Osteoblast (primary cell): ENCODE data around the gene PIGW. TPM values are rescaled to one million over a fixed set of nuclear protein-coding genes. Genes with fewer than 3 reads are reported as not detected.

Experiments used
- DNase-seq: peaks from one replicate; pipeline ENCODE4 v3.0.0; 2011; ENCODE audit warnings: low spot score, mixed read lengths; ENCODE audit not compliant: insufficient read length; ENCODE audit errors: missing footprints
- H2AFZ ChIP-seq: 2 replicates; pipeline ENCODE4 v1.6.0; 2011; ENCODE audit warnings: mild to moderate bottlenecking, low read length
- H3K27ac ChIP-seq: 2 replicates; pipeline ENCODE4 v1.5.1; 2011; ENCODE audit warnings: mild to moderate bottlenecking, low read depth, low read length, moderate library complexity
- H3K27me3 ChIP-seq: 2 replicates; pipeline ENCODE4 v1.6.0; 2012; ENCODE audit warnings: mild to moderate bottlenecking, control low read depth, inconsistent platforms, low read length, moderate library complexity; ENCODE audit not compliant: insufficient read depth
- H3K36me3 ChIP-seq: 2 replicates; pipeline ENCODE4 v1.5.1; 2011; ENCODE audit warnings: mild to moderate bottlenecking, low read length, control low read depth, moderate library complexity; ENCODE audit not compliant: insufficient read depth
- H3K4me1 ChIP-seq: 2 replicates; pipeline ENCODE4 v1.5.1; 2011; ENCODE audit warnings: mild to moderate bottlenecking, low read length, control low read depth, moderate library complexity; ENCODE audit not compliant: insufficient read depth
- H3K4me2 ChIP-seq: 2 replicates; pipeline ENCODE4 v1.6.0; 2011; ENCODE audit warnings: mild to moderate bottlenecking, low read length; ENCODE audit not compliant: insufficient read depth
- H3K4me3 ChIP-seq: fragments of 200-600 bp; sonication (generic); 3 replicates; pipeline ENCODE4 v1.5.1; 2012; ENCODE audit warnings: mild to moderate bottlenecking, low read length, inconsistent platforms; ENCODE audit not compliant: insufficient read depth
- H3K79me2 ChIP-seq: 2 replicates; pipeline ENCODE4 v1.6.0; 2012; ENCODE audit warnings: mild to moderate bottlenecking, low read length, control low read depth, inconsistent platforms; ENCODE audit not compliant: insufficient read depth
- H3K9me3 ChIP-seq: 2 replicates; pipeline ENCODE4 v1.5.1; 2011; ENCODE audit warnings: low read depth, low read length, control low read depth
- H4K20me1 ChIP-seq: 2 replicates; pipeline ENCODE4 v1.6.0; 2012; ENCODE audit warnings: mild to moderate bottlenecking, low read length, control low read depth; ENCODE audit not compliant: insufficient read depth
- CTCF ChIP-seq: IDR thresholded peaks from 2 replicates; pipeline ENCODE4 v1.5.1; 2011; ENCODE audit warnings: mild to moderate bottlenecking, low read depth, low read length, moderate library complexity; ENCODE audit errors: extremely low read depth
- total RNA-seq: library from RNA; depleted of rRNA; stranded (reverse); fragments of >200 nt; gene quantifications from 2 replicates; pipeline ENCODE4 v1.2.3, GENCODE V29; 2012

The PIGW gene
- total RNA-seq, 1 donor = 9.0 TPM

- peaks cover 38% of the 10 kb centered on the region for H3K36me3 ChIP-seq
- H3K4me3 ChIP-seq = no peak overlapping the region
- H3K4me1 ChIP-seq = peaks cover 23% of the 10 kb centered on the region
- H3K27me3 ChIP-seq = no peaks in the 10 kb centered on the region
- no peak for TF ChIP-seq CTCF
- DNase-seq = no peak
- no peak overlapping the region for H3K27ac ChIP-seq
- H4K20me1 ChIP-seq = no peaks in the 10 kb centered on the region
- H2AFZ ChIP-seq = no peak overlapping the region
- no peaks in the 10 kb centered on the region for H3K9me3 ChIP-seq
- H3K4me2 ChIP-seq = no peak overlapping the region
- H3K79me2 ChIP-seq = peaks cover 26% of the 10 kb centered on the region
Observed at GRCh38 chr17:36532435-36532975, 2.3 kb upstream of the PIGW start.

- Histone ChIP-seq H4K20me1 (no peaks in the 10 kb centered on the region), H3K27ac (peak overlapping the region; percentile 95), H3K4me2 (peak overlapping the region; percentile 96), H3K4me3 (peak overlapping the region; percentile 96), H3K4me1 (peaks cover 16% of the 10 kb centered on the region), H3K9me3 (no peaks in the 10 kb centered on the region), H3K79me2 (peaks cover 26% of the 10 kb centered on the region), H3K27me3 (no peaks in the 10 kb centered on the region), H3K36me3 (peaks cover 35% of the 10 kb centered on the region), H2AFZ (peak overlapping the region; percentile 99)
- peak; percentile 25 for TF ChIP-seq CTCF
- peak; percentile 90 for DNase-seq
Observed at GRCh38 chr17:36533935-36534839, 600 bp upstream of the PIGW start.

- Histone ChIP-seq H3K27me3 (no peaks in the 10 kb centered on the region), H3K36me3 (peaks cover 40% of the 10 kb centered on the region), H3K4me1 (peaks cover 12% of the 10 kb centered on the region), H3K79me2 (peaks cover 26% of the 10 kb centered on the region), H4K20me1 (no peaks in the 10 kb centered on the region), H3K9me3 (no peaks in the 10 kb centered on the region), H3K4me3 (peak overlapping the region; percentile 96), H3K27ac (peak overlapping the region; percentile 95), H3K4me2 (peak overlapping the region; percentile 96), H2AFZ (peak overlapping the region; percentile 99)
- TF ChIP-seq CTCF = no peak
- DNase-seq = no peak
Observed at GRCh38 chr17:36535669-36536081, 888 bp downstream of the PIGW start.

- H3K27me3 ChIP-seq = no peaks in the 10 kb centered on the region
- H3K27ac ChIP-seq = no peak overlapping the region
- no peak overlapping the region for H2AFZ ChIP-seq
- no peak overlapping the region for H3K4me2 ChIP-seq
- peaks cover 22% of the 10 kb centered on the region for H3K36me3 ChIP-seq
- H3K4me1 ChIP-seq = peaks cover 5% of the 10 kb centered on the region
- no peak for TF ChIP-seq CTCF
- no peak overlapping the region for H3K4me3 ChIP-seq
- H3K79me2 ChIP-seq = peaks cover 54% of the 10 kb centered on the region
- no peak for DNase-seq
- no peaks in the 10 kb centered on the region for H3K9me3 ChIP-seq
- peaks cover under 1% of the 10 kb centered on the region for H4K20me1 ChIP-seq
Observed at GRCh38 chr17:36540696-36541095, 5.9 kb downstream of the PIGW start.
